ENCODE data around the gene SPATA12. TPM values are rescaled to one million over a fixed set of nuclear protein-coding genes. Genes with fewer than 3 reads are reported as not detected.

Gene SPATA12
- total RNA-seq, 6 experiments from 2014 or later: 0.09 TPM; not detected in 5

- H3K27me3 ChIP-seq: no peaks in the 10 kb centered on the region
- intact Hi-C loops (cut with DNase I): no loop called here
- TF ChIP-seq, protein P1, sequence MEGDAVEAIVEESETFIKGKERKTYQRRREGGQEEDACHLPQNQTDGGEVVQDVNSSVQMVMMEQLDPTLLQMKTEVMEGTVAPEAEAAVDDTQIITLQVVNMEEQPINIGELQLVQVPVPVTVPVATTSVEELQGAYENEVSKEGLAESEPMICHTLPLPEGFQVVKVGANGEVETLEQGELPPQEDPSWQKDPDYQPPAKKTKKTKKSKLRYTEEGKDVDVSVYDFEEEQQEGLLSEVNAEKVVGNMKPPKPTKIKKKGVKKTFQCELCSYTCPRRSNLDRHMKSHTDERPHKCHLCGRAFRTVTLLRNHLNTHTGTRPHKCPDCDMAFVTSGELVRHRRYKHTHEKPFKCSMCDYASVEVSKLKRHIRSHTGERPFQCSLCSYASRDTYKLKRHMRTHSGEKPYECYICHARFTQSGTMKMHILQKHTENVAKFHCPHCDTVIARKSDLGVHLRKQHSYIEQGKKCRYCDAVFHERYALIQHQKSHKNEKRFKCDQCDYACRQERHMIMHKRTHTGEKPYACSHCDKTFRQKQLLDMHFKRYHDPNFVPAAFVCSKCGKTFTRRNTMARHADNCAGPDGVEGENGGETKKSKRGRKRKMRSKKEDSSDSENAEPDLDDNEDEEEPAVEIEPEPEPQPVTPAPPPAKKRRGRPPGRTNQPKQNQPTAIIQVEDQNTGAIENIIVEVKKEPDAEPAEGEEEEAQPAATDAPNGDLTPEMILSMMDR (IDR thresholded peaks at IDR 0.05): no peak
- no peak for TF ChIP-seq POLR2A (IDR thresholded peaks at IDR 0.05)
- WGBS (ENCODE audit: insufficient coverage, low coverage, low lambda C conversion rate, missing lambda C conversion rate): 42% methylated on average over 6 of the region's 6 CpGs
- no peak for DNase-seq
- H3K4me3 ChIP-seq: no peak overlapping the region
- no peaks in the 10 kb centered on the region for H3K36me3 ChIP-seq
- H3K4me1 ChIP-seq: no peaks in the 10 kb centered on the region
- no peaks in the 10 kb centered on the region for H3K9me3 ChIP-seq
- no peak for ATAC-seq
- H3K27ac ChIP-seq: no peak overlapping the region
Measured at GRCh38 chr3:57093971-57094535, 33.6 kb downstream of the SPATA12 start.

DNA sequence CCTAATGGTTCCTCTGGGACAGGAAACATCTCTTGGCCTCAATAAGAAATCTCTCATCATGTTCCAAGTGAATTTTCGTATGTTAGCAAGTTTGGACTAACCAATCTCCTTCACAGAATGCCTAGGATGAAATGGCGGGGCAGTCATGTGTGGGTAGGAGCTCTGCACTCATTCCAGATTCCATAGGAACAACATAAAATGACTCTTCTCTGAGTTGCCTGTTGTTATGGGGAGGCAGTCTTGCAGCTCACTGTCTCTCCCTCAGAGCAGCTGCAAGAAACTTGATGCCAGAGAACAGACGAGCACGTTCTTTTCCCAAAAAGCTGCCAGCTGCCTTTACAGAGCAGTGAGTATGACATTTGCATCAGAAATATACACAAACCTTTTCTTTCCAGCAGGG is 34.1 kb downstream of the SPATA12 start:
- WGBS (ENCODE audit: insufficient coverage, low coverage, low lambda C conversion rate, missing lambda C conversion rate): 74% methylated on average over 4 of the region's 4 CpGs
- H3K36me3 ChIP-seq: no peaks in the 10 kb centered on the region
- TF ChIP-seq, protein P1 (IDR thresholded peaks at IDR 0.05): no peak
- TF ChIP-seq POLR2A (IDR thresholded peaks at IDR 0.05): no peak
- intact Hi-C loops (cut with DNase I): no loop called here
- H3K9me3 ChIP-seq: no peaks in the 10 kb centered on the region
- no peaks in the 10 kb centered on the region for H3K27me3 ChIP-seq
- no peak for ATAC-seq
- no peak overlapping the region for H3K4me3 ChIP-seq
- no peak overlapping the region for H3K27ac ChIP-seq
- DNase-seq: no peak
- no peaks in the 10 kb centered on the region for H3K4me1 ChIP-seq

DNA sequence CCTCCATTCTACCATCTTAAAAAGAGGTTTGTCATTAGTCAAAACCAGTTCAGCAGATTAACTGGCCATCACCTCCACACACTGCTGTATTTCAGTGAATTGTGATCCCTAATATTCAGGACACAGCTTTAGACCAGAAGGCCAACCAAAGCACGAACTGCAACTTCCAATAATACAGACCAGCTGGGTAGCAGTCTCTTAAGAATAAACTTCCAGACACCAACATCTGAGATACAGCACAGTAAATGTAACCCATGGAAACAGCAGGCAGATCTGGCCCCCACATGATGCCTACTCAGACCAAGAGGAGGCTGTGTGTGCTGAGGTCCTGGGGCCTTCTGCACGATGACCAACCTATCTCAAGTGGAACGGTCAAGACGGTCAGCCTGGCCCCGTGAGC is 34.9 kb downstream of the SPATA12 start:
- intact Hi-C loops (cut with DNase I): no loop called here
- no peaks in the 10 kb centered on the region for H3K9me3 ChIP-seq
- H3K27me3 ChIP-seq: no peaks in the 10 kb centered on the region
- WGBS (ENCODE audit: insufficient coverage, low coverage, low lambda C conversion rate, missing lambda C conversion rate): 63% methylated on average over 1 of the region's 5 CpGs
- TF ChIP-seq, protein P1 (IDR thresholded peaks at IDR 0.05): no peak
- no peak for TF ChIP-seq POLR2A (IDR thresholded peaks at IDR 0.05)
- H3K4me3 ChIP-seq: no peak overlapping the region
- ATAC-seq (no peak), DNase-seq (no peak)
- no peaks in the 10 kb centered on the region for H3K4me1 ChIP-seq
- H3K27ac ChIP-seq: no peak overlapping the region
- no peaks in the 10 kb centered on the region for H3K36me3 ChIP-seq

DNA sequence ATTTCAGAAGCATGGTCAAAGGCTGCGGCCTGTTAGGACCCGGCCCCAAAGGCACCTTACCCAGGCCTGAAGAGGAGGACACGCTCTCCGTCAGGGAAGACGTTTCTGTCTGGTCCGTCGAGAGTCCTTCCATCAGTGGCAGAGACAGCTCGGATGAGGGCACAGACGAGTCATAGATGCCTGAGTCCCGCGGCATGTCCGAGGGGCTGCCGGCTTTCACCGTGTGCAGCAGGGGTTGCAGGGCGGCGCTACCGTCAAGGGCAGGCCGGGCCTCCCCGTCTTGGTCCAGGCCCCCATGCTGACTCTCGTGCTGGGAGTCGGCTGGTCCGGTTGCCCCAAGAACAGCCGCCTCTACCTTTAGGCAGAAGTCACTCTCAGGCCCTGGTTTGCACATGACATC is 37.1 kb downstream of the SPATA12 start:
- no peaks in the 10 kb centered on the region for H3K9me3 ChIP-seq
- no peak overlapping the region for H3K4me3 ChIP-seq
- no peaks in the 10 kb centered on the region for H3K36me3 ChIP-seq
- DNase-seq (no peak), ATAC-seq (no peak)
- intact Hi-C loops (cut with DNase I): no loop called here
- H3K27ac ChIP-seq: no peak overlapping the region
- 37% methylated on average over 2 of the region's 23 CpGs for WGBS (ENCODE audit: insufficient coverage, low coverage, low lambda C conversion rate, missing lambda C conversion rate)
- no peaks in the 10 kb centered on the region for H3K27me3 ChIP-seq
- no peak for TF ChIP-seq POLR2A (IDR thresholded peaks at IDR 0.05)
- TF ChIP-seq, protein P1 (IDR thresholded peaks at IDR 0.05): no peak
- H3K4me1 ChIP-seq: no peaks in the 10 kb centered on the region
